GM18499 (cell line): Measurements from ENCODE around the gene CXCR4.

Experiments
- ATAC-seq: cut with Tn5 transposase; IDR thresholded peaks from one replicate; pipeline ENCODE4 v1.9.1; 2021; ENCODE audit warnings: moderate number of reproducible peaks; ENCODE audit not compliant: insufficient read depth, unreplicated experiment

CXCR4 gene

DNA sequence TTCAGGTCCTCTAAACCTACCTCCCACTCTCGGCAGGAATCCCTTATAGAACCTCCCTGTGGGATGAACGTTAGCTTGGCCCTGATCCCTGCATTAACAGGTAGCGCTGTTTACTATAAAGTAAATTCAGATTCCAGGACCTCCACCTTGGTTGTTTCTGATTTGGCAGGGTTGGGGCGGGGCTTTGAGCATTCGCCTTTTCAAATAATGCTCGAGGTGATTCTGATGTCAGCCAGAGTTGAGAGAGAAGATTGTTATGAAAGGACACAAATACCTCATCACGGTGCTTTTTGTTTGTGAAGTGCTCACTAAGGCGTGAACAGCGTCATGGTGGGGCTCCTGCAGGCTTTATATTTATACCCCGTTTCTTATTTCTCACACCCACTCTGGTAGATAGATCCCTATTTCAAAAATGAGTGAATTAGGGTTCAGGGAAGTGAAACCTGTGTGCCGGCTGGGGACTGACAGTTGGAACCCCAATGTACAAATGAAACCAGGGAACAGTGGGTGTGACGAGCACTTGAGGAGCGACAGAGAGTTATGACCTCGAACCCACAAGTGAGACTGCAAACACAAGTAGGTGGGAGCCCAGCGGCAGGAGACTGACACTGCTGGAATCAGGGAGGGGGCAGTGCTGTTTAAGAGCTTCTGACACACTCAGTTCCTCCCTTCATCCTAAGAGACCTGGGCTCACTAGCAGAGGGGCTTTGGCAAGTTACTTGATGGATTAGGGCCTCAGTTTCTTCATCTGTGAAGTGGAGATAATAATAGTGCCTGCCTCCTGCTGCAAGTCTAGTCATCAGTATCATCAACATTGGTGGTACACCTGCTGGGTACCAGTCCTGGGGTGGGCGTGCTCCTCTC lies 14.2 kb upstream of the CXCR4 start:
- ATAC-seq: peak; percentile 80

DNA sequence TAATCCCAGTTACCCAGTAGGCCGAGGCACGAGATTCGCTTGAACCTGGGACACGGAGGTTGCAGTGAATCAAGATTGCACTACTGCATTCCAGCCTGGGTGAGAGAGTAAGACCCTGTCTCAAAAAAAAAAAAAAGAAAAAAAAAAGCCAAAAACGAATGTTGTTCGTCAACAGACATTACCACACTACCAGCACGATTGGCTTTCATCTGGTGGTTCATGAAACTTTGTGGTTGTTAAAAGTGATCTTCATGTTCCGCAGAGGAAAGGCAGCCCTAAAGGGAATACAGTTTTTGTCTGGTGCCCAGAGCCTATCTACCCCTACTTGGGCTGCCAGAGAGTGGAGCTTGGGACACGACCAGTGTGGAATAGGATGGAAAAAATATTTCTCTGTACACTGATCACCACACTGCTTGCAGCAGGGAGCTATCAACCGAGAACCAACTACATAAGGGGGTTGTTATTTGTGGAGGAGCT lies 13.6 kb upstream of the CXCR4 start:
- ATAC-seq: no peak

- ATAC-seq: no peak
Measured at GRCh38 chr2:136130511-136130910, 12.6 kb upstream of the CXCR4 start.

DNA sequence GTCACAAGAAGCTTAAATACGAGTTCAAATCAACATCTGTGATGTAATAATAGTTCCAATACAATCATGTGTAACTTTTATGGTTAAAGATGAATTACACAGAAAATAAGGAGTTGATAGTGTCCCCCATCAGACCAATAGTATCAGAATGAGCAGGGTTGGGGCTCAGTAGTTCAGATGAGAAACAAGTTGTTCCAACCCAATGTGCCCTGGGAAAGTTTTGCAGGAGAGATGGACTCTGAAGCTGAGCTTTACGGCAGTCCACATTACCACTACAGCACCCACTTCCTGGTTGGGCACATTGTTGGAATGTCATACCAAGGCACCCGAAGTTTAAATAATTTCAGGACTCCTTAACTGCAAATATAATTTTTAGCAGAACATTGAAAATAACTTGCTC lies 12.1 kb upstream of the CXCR4 start:
- no peak for ATAC-seq

DNA sequence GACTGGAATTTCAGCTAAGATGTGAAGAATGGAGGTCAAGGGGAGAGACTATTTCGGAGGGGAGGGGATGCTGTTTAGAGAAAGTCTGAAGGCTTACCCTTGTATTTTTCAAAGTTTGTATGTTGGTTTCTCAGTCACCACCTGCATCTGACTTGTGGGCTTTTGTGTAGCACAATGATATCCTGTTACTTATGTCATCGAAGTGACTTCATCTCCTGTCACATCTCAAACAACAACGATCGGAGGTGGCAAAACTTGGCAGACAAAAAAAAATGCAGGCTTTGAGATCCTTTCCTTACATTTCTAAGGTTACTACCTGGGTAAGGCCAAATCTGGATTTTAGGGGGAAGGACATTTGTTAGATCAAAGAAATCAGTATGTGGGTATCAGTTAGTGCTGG lies 11.7 kb upstream of the CXCR4 start:
- no peak for ATAC-seq

- no peak for ATAC-seq
Measured at GRCh38 chr2:136128905-136129304, 11.0 kb upstream of the CXCR4 start.

DNA sequence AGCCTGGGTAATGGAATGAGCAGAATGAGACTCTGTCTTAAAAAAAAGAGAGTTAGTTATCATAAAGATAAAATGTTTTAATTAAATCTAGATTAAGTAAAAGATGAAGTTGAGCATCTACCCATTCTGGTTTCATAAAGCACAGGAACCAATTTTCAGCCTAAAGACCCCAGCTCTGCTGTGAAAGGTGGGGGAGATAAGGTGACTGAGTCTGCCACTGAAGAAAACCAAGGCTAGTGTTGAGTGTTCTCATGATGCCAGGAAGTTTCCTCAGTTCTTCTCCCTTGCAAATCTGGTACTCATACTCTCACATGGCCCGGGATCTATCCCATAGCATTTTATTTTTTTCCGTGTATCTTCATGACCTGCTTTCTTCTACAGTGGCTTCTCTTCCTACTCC lies 10.4 kb upstream of the CXCR4 start:
- ATAC-seq: no peak

GRCh38 chr2:136127356-136127755 lies 9.4 kb upstream of the CXCR4 start:
- ATAC-seq: no peak

DNA sequence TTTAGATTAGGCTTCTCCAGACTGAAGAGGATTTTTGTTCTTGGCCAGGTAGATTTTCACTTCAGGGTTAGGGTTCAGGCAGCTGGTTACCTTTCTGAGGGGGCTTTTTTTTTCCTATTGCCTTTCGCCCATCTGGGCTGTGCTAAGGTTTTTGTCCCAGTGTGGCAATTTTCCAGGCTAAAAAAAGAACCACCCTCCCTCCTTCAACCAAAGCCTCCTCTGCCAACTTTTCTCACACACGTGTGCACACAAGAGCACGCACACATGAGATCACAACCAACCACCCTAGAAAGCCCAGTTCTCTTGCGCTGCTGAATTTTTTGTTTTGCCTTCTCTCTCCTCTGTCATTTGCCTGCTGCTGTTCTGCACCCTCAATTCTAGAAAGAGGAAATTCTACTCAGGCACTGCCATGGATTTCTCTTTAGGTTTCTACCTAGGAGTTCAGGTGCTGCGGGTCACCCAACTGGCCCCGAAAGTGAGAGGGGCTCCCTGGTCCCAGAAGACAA lies 8.5 kb upstream of the CXCR4 start:
- no peak for ATAC-seq

- ATAC-seq: no peak
Measured at GRCh38 chr2:136126021-136126420, 8.1 kb upstream of the CXCR4 start.

DNA sequence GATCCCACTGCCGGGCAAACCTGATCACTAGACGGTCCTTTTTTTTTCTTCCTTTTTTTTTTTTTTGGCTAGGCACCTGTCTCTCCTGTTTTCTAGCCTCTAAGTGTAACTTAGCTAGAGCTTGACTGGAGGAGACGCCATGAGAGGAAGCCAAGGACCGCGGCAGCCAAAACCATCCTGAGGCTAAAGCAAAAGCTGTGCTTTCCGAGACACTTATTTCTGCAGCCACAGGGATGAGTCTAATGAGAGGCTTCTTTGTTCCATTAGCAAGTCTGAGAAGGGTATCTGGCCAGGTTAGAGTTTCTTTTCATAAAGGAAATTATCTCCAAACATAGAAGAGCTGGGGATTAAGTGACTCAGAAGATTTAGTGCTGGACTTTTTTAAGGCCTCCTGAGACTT lies 7.3 kb upstream of the CXCR4 start:
- no peak for ATAC-seq

DNA sequence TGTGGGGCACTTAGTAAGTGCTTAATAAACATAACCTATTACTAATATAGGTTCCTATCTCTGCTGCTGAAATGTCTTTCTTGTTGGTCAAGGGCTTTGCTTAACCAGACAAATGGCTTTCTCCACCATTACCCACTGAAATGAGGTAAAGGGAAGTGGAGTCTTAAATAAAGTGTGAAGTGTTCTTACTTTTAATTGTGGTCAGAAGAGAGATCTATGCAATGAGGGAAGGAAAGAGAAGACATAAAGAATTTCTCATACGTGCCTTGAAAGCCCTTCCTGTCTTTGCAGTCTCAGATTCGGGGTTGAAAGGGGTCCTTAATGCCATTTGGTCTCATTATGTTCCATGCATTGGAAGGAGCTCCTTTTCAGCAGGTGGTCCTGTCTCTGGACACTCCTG lies 6.9 kb upstream of the CXCR4 start:
- no peak for ATAC-seq

DNA sequence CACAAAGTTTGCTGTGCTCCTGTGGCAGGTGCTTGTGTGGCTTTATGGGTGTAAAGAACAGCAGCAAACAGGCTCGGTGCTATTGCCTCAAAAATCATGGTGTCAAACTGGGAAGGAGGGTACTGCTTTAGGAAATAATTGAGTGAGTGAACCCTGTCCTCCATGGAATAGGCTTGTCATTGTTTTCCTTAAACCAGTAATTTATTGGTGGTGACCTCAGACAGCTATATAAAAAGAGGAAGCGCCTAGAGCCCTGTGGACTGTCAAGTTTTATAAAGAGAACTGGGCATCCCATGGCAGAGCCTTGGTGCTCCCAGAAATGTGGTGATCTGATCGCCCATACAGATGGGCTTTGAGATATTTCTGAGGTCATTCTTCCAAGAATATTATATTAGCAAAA lies 4.7 kb upstream of the CXCR4 start:
- ATAC-seq: no peak

DNA sequence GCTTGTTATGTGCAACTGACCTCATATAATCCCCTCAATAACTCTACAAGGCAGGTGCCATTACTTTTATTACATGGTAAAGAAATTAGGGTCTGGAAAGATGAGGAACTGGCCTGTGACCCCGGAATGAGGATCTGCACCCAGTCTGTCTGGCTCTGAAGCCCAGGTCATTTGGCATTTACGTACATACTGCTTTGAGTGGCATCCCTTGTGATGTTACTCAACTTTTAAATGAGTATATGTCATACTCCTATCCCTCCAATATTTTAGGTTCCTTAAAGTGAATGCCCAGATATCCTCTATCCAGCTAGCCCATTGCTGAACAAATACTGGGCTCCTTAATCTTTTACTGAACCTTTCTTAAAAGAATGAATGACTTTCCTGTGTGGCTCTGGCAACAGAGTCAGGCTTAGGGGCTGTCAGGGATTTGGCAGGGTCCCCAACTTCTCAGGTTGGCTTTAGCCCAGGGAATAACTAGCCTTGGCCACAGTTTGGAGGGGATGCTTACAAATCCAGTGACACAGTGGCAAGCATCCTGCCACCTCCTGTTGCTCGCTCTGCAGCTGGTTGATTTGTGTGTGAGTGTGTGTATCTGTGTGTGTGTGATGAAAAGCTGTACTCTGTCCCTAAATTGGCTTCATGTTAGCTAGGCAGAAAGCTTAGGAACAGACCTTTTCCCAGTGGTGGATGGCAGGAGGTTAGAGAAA lies 3.4 kb upstream of the CXCR4 start:
- no peak for ATAC-seq

GRCh38 chr2:136119717-136120675 lies 2.0 kb upstream of the CXCR4 start:
- no peak for ATAC-seq

DNA sequence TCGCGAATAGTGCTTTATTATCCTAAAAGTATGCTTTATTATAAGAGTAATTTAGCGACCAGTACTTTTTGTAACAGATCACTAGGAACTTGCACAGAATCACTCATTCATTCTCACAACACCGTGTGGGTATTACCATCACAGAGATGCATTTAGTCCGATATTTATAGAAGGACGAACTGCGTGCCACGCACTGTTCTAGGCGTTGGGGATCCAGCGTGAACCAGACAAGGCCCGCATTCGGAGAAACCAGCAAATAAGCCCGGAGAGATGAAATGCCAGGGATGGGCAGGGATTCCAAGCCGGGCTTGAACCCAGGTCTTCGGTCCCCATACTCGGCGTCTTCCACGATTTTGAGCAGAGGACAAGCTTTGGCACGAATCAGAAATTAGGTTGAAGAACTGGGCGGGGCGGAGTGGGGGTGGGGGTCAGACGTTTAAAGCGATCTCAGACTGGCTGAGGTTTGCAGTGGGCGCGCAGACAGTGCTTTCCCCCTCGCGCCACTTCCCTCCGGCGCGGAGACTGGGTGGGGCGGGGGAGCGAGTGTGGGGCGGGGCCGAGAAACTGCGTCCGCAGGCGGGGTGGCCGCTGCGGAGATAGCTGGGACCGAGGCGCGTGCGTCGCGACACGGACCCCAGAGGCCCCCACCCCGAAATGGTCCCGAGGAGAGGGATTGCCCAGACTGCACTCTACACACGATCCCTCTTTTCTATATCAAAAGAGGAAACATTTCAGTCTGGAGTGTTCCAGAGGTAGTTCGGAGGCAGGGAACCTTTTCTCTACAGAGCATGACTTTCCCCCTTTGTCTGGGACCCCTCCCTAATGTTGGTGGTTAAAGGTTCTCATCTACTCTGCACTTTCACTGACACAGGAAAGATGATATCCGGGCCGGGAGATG lies 1.1 kb upstream of the CXCR4 start:
- ATAC-seq: no peak

DNA sequence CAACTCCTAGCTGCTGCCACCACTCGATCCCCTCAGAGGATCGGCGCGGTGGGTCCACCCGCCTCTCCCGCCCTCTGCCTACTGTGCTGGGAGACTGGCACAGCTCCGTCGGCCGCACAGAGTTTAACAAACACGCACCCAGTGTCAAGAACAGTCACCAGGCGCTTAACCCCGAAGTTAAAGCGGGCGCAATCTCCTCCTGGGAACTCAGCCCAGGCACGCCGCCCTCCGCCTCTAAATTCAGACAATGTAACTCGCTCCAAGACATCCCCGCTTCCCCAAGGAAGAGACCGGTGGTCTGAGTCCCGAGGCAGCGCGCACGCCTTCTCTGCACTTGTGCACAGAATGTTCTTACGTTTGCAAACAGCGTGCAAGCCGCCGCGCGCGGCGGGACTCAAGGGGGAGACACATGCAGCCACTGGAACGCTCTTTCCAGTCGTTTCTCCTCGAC lies 533 bp downstream of the CXCR4 start:
- peak; percentile 2 for ATAC-seq

GRCh38 chr2:136116813-136117390 lies 1.0 kb downstream of the CXCR4 start:
- peak; percentile 41 for ATAC-seq
